ENCODE measurements around the gene DPP6. TPM values are rescaled to one million over a fixed set of nuclear protein-coding genes. Genes with fewer than 3 reads are reported as not detected.

DPP6 gene
- total and polyA plus RNA-seq, 11 donors, result 0.05 to 2.9 (median 0.11) TPM; not detected in 3

DNA sequence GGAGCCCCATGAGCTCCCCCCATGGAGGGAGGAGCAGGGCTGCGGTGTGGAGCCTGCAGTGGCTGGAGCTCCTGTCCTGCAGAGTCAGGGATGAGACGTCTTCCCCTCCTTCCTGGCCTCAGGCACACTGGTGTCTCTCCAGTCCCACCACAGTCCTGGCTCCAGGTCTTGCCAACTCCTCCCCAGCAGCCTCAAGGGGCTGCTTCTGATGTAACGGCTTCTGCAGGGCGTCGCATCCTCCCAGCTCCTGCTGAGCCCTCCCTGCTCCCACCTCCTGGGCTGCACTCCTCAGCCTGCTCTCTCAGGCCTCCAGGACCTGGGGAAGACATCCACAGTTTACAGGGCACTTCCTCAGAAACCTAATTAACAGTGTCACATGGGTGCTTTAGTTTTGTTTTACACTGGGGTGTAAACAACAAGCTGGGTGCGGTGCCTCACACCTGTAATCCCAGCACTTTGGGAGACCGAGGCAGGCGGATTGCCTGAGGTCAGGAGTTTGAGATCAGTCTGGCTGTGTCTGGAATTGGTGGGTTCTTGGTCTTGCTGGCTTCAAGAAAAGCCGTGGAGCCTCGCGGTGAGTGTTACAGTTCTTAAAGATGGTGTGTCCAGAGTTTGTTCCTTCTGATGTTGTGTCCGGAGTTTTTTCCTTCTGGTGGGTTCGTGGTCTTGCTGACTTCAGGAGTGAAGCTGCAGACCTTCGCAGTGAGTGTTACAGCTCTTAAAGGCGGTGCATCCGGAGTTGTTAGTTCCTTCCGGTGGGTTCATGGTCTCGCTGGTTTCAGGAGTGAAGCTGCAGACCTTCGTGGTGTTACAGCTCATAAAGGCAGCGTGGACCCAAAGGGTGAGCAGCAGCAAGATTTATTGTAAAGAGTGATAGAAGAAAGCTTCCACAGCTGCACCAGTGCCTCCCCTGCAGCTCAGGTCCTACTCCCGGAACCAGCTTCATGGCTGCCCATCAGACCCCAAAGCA is 855.7 kb downstream of the DPP6 start:
- ATAC-seq, result no peak
- WGBS, 4 donors, result 74 to 82% (median 76%) methylated on average over 17 to 21 of the region's 21 CpGs
- no peaks in the 10 kb centered on the region for H3K4me1 ChIP-seq
- peaks cover 0 to 19% (median 0%) of the 10 kb centered on the region in 9 donors for H3K27me3 ChIP-seq
- TF ChIP-seq, protein P1, sequence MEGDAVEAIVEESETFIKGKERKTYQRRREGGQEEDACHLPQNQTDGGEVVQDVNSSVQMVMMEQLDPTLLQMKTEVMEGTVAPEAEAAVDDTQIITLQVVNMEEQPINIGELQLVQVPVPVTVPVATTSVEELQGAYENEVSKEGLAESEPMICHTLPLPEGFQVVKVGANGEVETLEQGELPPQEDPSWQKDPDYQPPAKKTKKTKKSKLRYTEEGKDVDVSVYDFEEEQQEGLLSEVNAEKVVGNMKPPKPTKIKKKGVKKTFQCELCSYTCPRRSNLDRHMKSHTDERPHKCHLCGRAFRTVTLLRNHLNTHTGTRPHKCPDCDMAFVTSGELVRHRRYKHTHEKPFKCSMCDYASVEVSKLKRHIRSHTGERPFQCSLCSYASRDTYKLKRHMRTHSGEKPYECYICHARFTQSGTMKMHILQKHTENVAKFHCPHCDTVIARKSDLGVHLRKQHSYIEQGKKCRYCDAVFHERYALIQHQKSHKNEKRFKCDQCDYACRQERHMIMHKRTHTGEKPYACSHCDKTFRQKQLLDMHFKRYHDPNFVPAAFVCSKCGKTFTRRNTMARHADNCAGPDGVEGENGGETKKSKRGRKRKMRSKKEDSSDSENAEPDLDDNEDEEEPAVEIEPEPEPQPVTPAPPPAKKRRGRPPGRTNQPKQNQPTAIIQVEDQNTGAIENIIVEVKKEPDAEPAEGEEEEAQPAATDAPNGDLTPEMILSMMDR (IDR thresholded peaks at IDR 0.05), result no peak
- no peak for TF ChIP-seq POLR2A (IDR thresholded peaks at IDR 0.05)
- H3K36me3 ChIP-seq, result no peaks in the 10 kb centered on the region
- H3K9me3 ChIP-seq, result peaks cover 0 to 9% (median 0%) of the 10 kb centered on the region in 12 donors
- H3K27ac ChIP-seq, result no peak overlapping the region
- no peak overlapping the region for H3K4me3 ChIP-seq
- intact Hi-C loops (cut with DNase I), result no loop called here
- no peak for DNase-seq

DNA sequence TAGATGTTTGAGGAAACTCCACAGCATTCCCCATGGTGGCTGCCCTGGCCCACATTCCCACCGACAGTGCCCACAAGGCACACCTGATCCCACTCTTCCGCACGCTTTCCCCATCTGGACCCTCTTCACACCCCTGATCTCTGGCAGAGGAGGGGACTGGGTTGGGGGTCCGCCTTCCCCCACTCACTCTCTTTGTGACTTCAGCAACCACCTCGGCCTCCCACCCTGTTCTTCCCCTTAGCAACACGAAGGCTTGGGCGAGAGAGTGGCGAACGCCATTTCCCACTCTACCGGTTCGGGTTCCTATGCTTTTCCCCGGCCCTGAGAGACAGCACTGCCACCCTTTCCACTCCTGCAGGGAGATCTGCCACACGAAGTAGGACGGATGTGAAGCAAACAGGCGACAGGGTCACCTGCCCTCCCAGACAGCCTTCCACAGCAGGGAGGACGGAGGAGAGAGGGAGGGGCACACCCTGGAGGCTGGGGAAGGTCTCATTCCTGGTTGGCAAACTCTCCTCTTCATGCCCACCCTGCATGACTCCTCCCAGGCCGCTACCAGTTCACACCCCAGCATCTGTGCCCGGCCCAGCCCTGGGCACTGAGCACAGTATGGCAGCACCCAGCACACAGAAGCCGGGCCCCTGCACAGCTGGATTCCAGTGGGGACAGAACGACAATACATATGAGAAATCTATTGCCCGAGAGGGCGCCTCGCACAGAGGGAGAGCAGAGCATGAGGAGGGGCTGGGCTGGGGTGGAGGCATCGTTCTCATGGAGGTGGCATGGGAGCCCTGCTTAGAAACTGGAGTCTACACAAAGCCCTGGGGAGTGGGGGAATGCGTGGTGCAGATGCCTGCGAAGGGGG is 857.3 kb downstream of the DPP6 start:
- no peak for TF ChIP-seq POLR2A (IDR thresholded peaks at IDR 0.05)
- TF ChIP-seq, protein P1 (IDR thresholded peaks at IDR 0.05), result no peak
- DNase-seq (no peak), ATAC-seq (no peak)
- Histone ChIP-seq H3K27me3 (peaks cover 0 to 30% (median 6%) of the 10 kb centered on the region in 9 donors), H3K36me3 (no peaks in the 10 kb centered on the region), H3K4me1 (peaks cover 0 to 11% (median 6%) of the 10 kb centered on the region in 12 donors), H3K9me3 (peaks cover 0 to 9% (median 0%) of the 10 kb centered on the region in 12 donors), H3K27ac (no peak overlapping the region), H3K4me3 (no peak overlapping the region)
- intact Hi-C loops (cut with DNase I), result loop anchor here in 2 of 10 donors (5.0 to 10.0 kb wide), 2 partner anchors 438 to 855 kb away; no protein-coding TSS in a partner anchor
- 73 to 83% (median 81%) methylated on average over 26 of the region's 26 CpGs for WGBS, 4 donors

DNA sequence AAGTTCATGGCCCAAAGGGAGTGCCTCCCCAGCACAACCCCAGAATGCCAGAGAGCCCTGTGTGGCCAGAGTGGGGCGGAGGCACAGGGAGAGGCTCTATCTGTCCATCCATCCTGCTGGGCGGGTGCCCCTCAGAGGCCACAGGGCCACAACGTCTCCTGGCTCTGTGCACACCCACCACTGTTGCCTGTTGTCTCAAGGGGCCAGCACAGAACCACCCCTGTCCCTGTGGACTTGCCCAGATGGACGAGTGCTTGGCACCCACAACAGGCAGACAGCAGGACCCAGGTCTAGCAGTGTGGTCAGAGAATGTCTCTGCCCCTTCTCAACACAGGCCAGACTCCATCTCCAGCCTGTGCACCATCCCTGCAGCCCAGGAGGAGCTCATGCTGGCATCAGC is 857.9 kb downstream of the DPP6 start:
- H3K27ac ChIP-seq, result no peak overlapping the region
- WGBS, 4 donors, result 67 to 81% (median 75%) methylated on average over 3 to 4 of the region's 4 CpGs
- intact Hi-C loops (cut with DNase I), result loop anchor here in 2 of 10 donors (5.0 to 10.0 kb wide), 2 partner anchors 437 to 855 kb away; no protein-coding TSS in a partner anchor
- ATAC-seq (no peak), DNase-seq (no peak)
- TF ChIP-seq POLR2A (IDR thresholded peaks at IDR 0.05), result no peak
- TF ChIP-seq, protein P1 (IDR thresholded peaks at IDR 0.05), result no peak
- H3K4me3 ChIP-seq, result no peak overlapping the region
- H3K9me3 ChIP-seq, result peaks cover 0 to 9% (median 0%) of the 10 kb centered on the region in 12 donors
- H3K4me1 ChIP-seq, result peaks cover 0 to 14% (median 7%) of the 10 kb centered on the region in 12 donors
- peaks cover 5 to 37% (median 11%) of the 10 kb centered on the region in 9 donors for H3K27me3 ChIP-seq
- no peaks in the 10 kb centered on the region for H3K36me3 ChIP-seq

Measured in heart left ventricle (tissue), 16 donors.